ENCODE results near the gene CLDN7. TPM values are rescaled to one million over a fixed set of nuclear protein-coding genes. Genes with fewer than 3 reads are reported as not detected.
"Not testable (repeated sequence)": the region's sequence is repeated elsewhere in the genome, so short reads cannot be mapped to it uniquely, and the experiment has no call there.

Gene CLDN7
- total RNA-seq, 1 donor from 2014 or later, result 5.6 TPM

GRCh38 chr17:7256766-7257456 is 5.4 kb downstream of the CLDN7 start:
- DNase-seq (ENCODE audit: low spot score), result no peak

DNA sequence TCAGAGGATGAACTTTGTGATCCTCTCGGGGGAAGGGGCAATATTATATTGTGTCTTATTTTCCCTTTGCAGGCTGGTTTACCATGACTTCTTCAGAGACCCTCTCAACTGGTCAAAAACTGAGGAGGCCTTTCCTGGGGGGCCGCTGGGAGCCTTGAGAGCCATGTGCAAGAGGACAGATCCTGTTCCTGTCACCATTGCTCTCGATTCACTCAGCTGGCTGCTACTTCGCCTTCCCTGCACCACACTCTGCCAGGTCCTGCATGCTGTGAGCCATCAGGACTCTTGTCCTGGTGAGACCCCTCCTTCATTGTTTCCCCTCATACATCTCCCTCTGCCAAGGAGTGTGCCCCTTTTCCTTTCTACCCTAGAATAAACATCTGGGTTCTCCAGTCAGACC is 7.8 kb downstream of the CLDN7 start:
- no peak for DNase-seq (ENCODE audit: low spot score)

GRCh38 chr17:7253082-7253481 is 9.2 kb downstream of the CLDN7 start:
- no peak for DNase-seq (ENCODE audit: low spot score)

- peak; percentile 97 for DNase-seq (ENCODE audit: low spot score)
Measured at GRCh38 chr17:7252176-7253043, 9.9 kb downstream of the CLDN7 start, which contains the start of gene ELP5. Gene ELP5 (plus strand): TSS chr17:7252215. CDS start chr17:7252551, 336 bp downstream.

- DNase-seq (ENCODE audit: low spot score), result peak; percentile 100
Measured at GRCh38 chr17:7251661-7252175, 10.6 kb downstream of the CLDN7 start, which contains the start of gene CTDNEP1. Gene CTDNEP1 (minus strand): TSS chr17:7251734. CDS start chr17:7251296, 438 bp downstream.

DNA sequence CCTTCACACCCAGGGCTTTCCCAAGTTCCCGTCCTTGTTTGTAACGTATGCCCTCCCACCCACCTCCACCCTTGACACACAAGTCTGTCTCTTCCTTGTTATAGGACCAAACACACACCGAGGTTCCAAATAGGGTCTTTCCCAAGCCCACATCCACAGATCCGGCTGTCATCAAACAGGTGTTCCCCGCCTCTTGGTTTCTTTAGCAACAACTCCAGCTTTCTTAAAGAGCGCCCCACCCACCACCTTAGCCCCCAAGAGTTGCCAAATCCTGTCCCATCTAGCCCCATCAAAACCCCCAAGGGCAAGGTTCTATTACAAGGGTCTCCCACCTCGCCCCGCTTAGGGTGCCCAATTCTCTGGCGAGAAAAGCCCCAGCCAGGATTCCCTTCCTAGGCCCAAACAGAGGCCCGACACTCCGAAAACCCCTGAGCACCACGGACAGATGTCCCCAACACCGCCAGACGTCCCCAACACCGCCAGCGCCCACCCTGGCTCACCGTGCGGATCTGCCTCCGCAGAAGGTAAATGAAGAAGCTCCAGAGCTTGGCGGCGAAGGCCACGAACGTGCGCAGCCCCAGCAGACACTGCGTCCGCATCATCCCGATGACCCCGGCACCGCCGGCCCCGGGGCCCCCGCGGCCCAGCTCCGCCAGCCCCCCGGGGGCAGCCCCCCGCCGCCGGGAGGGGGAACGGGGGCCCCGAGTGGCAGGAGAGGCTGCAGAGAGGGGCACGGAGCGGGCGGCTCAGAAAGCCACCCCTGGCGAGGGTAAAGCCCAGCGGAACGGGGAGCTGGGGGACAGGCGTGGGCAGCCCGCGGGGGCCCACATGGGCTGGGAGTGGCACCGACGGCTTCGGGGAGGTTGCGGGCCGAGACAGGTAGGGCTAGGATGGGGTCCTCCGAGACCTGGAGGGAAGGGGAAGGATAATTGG is 11.3 kb downstream of the CLDN7 start:
- DNase-seq (ENCODE audit: low spot score), result no peak

DNA sequence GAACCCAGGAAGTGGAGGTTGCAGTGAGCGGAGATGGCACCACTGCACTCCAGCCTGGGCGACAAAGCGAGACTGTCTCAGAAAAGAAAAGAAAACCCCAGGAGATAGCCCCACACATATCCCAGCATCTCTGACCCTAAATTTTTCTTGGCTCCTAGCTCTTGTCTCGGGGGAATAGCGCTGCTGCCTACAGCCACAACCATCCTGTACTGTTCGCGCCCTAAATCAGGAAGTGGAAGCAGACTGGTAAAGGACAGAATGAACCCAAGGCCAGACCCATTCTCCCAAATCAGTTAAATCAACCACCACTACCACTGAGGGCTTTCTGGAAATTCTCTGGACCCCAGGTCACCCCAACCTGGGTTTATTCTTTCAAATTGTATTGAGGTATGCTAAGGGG is 12.4 kb downstream of the CLDN7 start:
- no peak for DNase-seq (ENCODE audit: low spot score)

GRCh38 chr17:7249214-7249613 is 13.1 kb downstream of the CLDN7 start:
- DNase-seq (ENCODE audit: low spot score), result no peak

DNA sequence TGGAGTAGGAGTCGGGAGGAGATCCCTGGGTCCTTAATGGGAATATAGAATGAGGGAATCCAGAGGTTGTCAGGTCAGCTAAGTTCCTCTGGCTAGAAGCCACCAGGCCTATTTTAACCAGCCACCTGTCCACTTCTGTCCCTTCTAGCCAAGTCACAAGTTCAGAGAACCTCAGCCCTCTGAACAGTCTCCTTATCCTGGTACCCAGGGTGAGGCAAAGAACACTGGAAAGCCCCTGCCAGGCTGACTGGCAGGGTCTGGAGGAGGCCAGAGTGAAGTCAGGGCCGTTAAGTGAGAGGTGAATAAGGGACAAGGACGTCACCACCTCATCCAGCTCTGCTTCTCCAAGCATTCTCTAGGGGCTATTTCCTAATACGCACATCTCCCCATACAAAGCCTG is 13.5 kb downstream of the CLDN7 start:
- DNase-seq (ENCODE audit: low spot score), result no peak

GRCh38 chr17:7246779-7247178 is 15.5 kb downstream of the CLDN7 start:
- DNase-seq (ENCODE audit: low spot score), result no peak

GRCh38 chr17:7243838-7244237 is 18.4 kb downstream of the CLDN7 start:
- DNase-seq (ENCODE audit: low spot score), result not testable (repeated sequence)

GRCh38 chr17:7243453-7243729 is 18.9 kb downstream of the CLDN7 start:
- DNase-seq (ENCODE audit: low spot score), result no peak

- DNase-seq (ENCODE audit: low spot score), result peak; percentile 98
Measured at GRCh38 chr17:7242717-7243452, 19.4 kb downstream of the CLDN7 start.

GRCh38 chr17:7241783-7242716 is 20.2 kb downstream of the CLDN7 start, which contains the start of gene GABARAP:
Gene GABARAP (minus strand): TSS chr17:7242449. CDS start chr17:7242330, 119 bp downstream.
- DNase-seq (ENCODE audit: low spot score), result peak; percentile 97

DNA sequence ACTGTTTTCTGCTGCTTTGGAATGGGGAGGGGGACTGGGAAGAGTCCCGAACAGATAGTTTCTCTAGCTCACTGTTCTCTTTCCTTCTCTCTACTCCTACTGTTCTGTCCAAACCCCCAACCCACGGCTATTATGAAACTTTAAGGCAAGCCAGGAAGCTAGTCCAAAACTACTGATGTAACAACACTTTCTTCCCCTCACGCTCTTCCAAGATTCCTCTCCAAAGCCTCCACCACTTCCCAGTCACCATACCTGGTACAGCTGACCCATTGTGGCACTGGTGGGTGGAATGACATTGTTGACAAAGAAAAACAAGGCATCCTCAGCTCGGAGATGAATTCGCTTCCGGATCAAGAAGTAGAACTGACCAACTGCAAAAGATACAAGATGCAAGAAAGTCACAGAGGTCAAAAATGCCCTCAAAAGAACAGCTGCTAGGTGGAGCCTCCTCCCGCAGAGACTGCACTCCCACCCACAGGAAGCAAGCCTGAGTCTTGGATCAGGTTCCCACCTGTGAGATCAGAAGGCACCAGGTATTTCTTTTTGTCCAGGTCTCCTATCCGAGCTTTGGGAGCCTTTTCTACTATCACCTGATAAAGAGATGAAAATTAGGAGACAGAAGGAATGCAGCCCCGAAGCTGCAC is 21.1 kb downstream of the CLDN7 start:
- no peak for DNase-seq (ENCODE audit: low spot score)

GRCh38 chr17:7240375-7240774 is 21.9 kb downstream of the CLDN7 start:
- no peak for DNase-seq (ENCODE audit: low spot score)

DNA sequence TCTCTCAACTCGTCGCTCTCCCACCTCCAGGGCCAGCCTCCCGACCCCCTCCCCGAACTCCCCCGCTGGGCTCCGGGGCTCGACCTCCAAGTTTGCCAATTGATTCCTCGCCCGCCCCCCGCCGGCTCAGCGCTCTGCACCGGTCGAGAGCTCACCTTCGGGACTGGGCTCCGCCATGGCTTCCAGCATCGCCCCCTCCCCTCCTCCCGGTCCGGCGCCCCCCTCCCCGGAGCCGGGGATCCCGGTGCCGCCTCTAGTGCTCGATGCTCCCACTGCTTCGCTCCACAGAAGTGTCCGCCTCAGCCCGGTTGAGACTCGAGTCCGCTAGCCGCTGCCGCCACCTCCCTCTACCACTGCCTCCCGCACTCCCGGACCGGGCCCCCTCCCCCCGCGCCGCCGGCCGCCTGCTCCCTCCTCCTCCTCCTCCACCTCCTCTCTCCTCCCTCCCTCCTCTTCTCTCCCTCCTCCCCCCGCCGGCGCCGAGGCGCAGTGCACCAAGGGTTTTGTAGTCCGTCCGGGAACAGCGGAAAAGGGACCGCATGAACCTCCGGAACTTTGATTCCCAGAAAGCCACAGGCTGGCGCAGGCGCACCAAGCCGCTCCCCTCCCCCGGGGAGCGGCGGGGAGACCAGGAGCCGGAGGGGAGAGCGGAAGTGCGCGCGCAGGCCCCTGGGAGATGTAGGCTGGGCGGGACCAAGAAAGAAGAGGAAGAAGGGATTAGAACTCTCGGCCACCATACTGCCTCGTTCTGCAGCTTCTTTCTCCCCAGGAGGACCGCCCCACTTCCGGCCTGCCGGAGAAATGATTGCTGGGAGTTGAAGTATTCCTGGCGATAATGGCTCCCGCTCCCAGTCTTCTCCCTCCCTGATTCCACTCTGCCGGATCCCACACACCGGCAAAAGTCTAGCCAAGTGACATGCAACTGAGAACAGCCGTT is 22.9 kb downstream of the CLDN7 start, which contains the start of gene PHF23:
PHF23 (minus strand) TSS at position 367 of the 937 bp plus-strand sequence; CDS start at position 189, 178 bp downstream.
- peak; percentile 99 for DNase-seq (ENCODE audit: low spot score)

All from mesenteric fat pad (tissue), 1 donor.